Small intestine (tissue), 7 donors: ENCODE data around the gene SLC66A3. TPM values are rescaled to one million over a fixed set of nuclear protein-coding genes. Genes with fewer than 3 reads are reported as not detected.

Source experiments
- DNase-seq, 2 donors: peaks; one replicate each; pipeline versions ENCODE4 v3.0.0 to v3.0.0-alpha.2; 2013
- FAIRE-seq: peaks from 2 replicates; lab custom pipeline; 2012; peaks lifted over from hg19 to GRCh38; lab: Jason Lieb, UNC
- H3K27ac ChIP-seq, 3 donors: one replicate each; pipeline ENCODE4 v1.5.1; 2013; ENCODE audit warnings: low read length in 2 of 3, mild to moderate bottlenecking in 2 of 3, control low read depth in 1 of 3, inconsistent platforms in 1 of 3, low read depth in 1 of 3, moderate library complexity in 1 of 3
- H3K27me3 ChIP-seq, 3 donors: one replicate each; pipeline ENCODE4 v1.6.1; 2013; ENCODE audit warnings: low read length in 3 of 3, inconsistent platforms in 1 of 3; ENCODE audit not compliant: control insufficient read depth in 3 of 3, insufficient read depth in 3 of 3
- H3K36me3 ChIP-seq, 3 donors: one replicate each; pipeline ENCODE4 v1.6.1; 2013; ENCODE audit warnings: low read length in 3 of 3, inconsistent platforms in 1 of 3, low read depth in 1 of 3, mild to moderate bottlenecking in 1 of 3, moderate library complexity in 1 of 3; ENCODE audit not compliant: control insufficient read depth in 3 of 3, insufficient read depth in 2 of 3
- H3K4me1 ChIP-seq, 3 donors: one replicate each; pipeline ENCODE4 v1.6.1; 2013; ENCODE audit warnings: low read length in 2 of 3, inconsistent platforms in 1 of 3, low read depth in 1 of 3, mild to moderate bottlenecking in 1 of 3, moderate library complexity in 1 of 3; ENCODE audit not compliant: control insufficient read depth in 3 of 3, insufficient read depth in 2 of 3
- H3K4me3 ChIP-seq, 3 donors: one replicate each; pipeline ENCODE4 v1.5.1; 2013; ENCODE audit warnings: low read length in 3 of 3, control low read depth in 1 of 3, inconsistent platforms in 1 of 3, low read depth in 1 of 3, mild to moderate bottlenecking in 1 of 3, moderate library complexity in 1 of 3
- H3K9me3 ChIP-seq, 2 donors: one replicate each; pipeline ENCODE4 v1.6.1; 2013; ENCODE audit warnings: low read depth in 1 of 2, low read length in 1 of 2; ENCODE audit not compliant: control insufficient read depth in 2 of 2, insufficient read depth in 1 of 2
- WGBS, 3 donors: extraction: QIAGEN DNeasy Blood & Tissue Kit; methylation state at CpG; one replicate each; pipeline ENCODE4 v1.1.7; 2013; 5-methylcytosine and 5-hydroxymethylcytosine counted together
- polyA plus RNA-seq, 4 donors: library from polyadenylated mRNA; stranded (reverse) in 3 of 4; unstranded in 1 of 4; fragments of 200-250 nt in 3 of 4; fragments of 120-200 nt in 1 of 4; gene quantifications; one replicate each; pipeline versions ENCODE4 v1.2.1 to v1.2.3, GENCODE V29; 2013
- donor health status: healthy with polysubstance abuse.
- donor health status: control.
- donor health status: control.
- donor health status: Bipolar disorder and iron deficiency.
- donor health status: healthy.

Gene SLC66A3
- polyA plus RNA-seq, 4 donors, result 2.5 to 14.9 (median 13.5) TPM

GRCh38 chr2:11142987-11143386 is 12.3 kb upstream of the SLC66A3 start:
- Histone ChIP-seq H3K4me1 (no peaks in the 10 kb centered on the region), H3K9me3 (peaks cover 0 to 8% of the 10 kb centered on the region in 2 donors), H3K27me3 (peaks cover 0 to 3% (median 0%) of the 10 kb centered on the region in 3 donors), H3K27ac (no peak overlapping the region), H3K36me3 (no peaks in the 10 kb centered on the region), H3K4me3 (no peak overlapping the region)
- FAIRE-seq, result no peak
- no peak for DNase-seq
- 78 to 86% (median 79%) methylated on average over 6 of the region's 6 CpGs for WGBS, 3 donors

GRCh38 chr2:11144077-11144737 is 11.1 kb upstream of the SLC66A3 start:
- no peak overlapping the region for H3K27ac ChIP-seq
- WGBS, 3 donors, result 73 to 80% (median 77%) methylated on average over 7 of the region's 7 CpGs
- H3K36me3 ChIP-seq, result no peaks in the 10 kb centered on the region
- peaks cover 0 to 8% of the 10 kb centered on the region in 2 donors for H3K9me3 ChIP-seq
- no peak for FAIRE-seq
- H3K4me3 ChIP-seq, result no peak overlapping the region
- H3K4me1 ChIP-seq, result no peaks in the 10 kb centered on the region
- H3K27me3 ChIP-seq, result peaks cover 0 to 3% (median 0%) of the 10 kb centered on the region in 3 donors
- DNase-seq, result no peak

- H3K36me3 ChIP-seq, result no peaks in the 10 kb centered on the region
- FAIRE-seq (no peak), DNase-seq (no peak)
- H3K4me1 ChIP-seq, result no peaks in the 10 kb centered on the region
- H3K9me3 ChIP-seq, result peaks cover 0 to 8% of the 10 kb centered on the region in 2 donors
- H3K4me3 ChIP-seq, result no peak overlapping the region
- H3K27ac ChIP-seq, result no peak overlapping the region
- H3K27me3 ChIP-seq, result peaks cover 0 to 3% (median 0%) of the 10 kb centered on the region in 3 donors
- WGBS, 3 donors, result 85 to 88% (median 85%) methylated on average over 6 of the region's 6 CpGs
Measured at GRCh38 chr2:11144738-11145079, 10.6 kb upstream of the SLC66A3 start.

- Histone ChIP-seq H3K27me3 (peaks cover 0 to 3% (median 0%) of the 10 kb centered on the region in 3 donors), H3K36me3 (no peaks in the 10 kb centered on the region), H3K4me3 (no peak overlapping the region), H3K27ac (no peak overlapping the region), H3K9me3 (peaks cover 0 to 8% of the 10 kb centered on the region in 2 donors), H3K4me1 (no peaks in the 10 kb centered on the region)
- 78 to 84% (median 82%) methylated on average over 1 of the region's 1 CpG for WGBS, 3 donors
- no peak for FAIRE-seq
- no peak for DNase-seq
Measured at GRCh38 chr2:11145350-11145749, 9.9 kb upstream of the SLC66A3 start.

GRCh38 chr2:11146076-11146475 is 9.2 kb upstream of the SLC66A3 start:
- Histone ChIP-seq H3K27me3 (peaks cover 0 to 3% (median 0%) of the 10 kb centered on the region in 3 donors), H3K4me1 (no peaks in the 10 kb centered on the region), H3K9me3 (peaks cover 0 to 8% of the 10 kb centered on the region in 2 donors), H3K36me3 (no peaks in the 10 kb centered on the region), H3K27ac (no peak overlapping the region), H3K4me3 (no peak overlapping the region)
- DNase-seq, result no peak
- FAIRE-seq, result no peak
- WGBS, 3 donors, result 91 to 93% (median 91%) methylated on average over 3 of the region's 3 CpGs

- H3K4me1 ChIP-seq, result no peaks in the 10 kb centered on the region
- H3K27ac ChIP-seq, result no peak overlapping the region
- no peak for DNase-seq
- H3K4me3 ChIP-seq, result no peak overlapping the region
- peaks cover 0 to 3% (median 0%) of the 10 kb centered on the region in 3 donors for H3K27me3 ChIP-seq
- H3K36me3 ChIP-seq, result no peaks in the 10 kb centered on the region
- FAIRE-seq, result no peak
- peaks cover 0 to 8% of the 10 kb centered on the region in 2 donors for H3K9me3 ChIP-seq
- 30 to 31% (median 31%) methylated on average over 3 of the region's 3 CpGs for WGBS, 3 donors
Measured at GRCh38 chr2:11147263-11147662, 8.0 kb upstream of the SLC66A3 start.

GRCh38 chr2:11152591-11152990 is 2.7 kb upstream of the SLC66A3 start:
- Histone ChIP-seq H3K36me3 (no peaks in the 10 kb centered on the region), H3K4me1 (peaks cover 0 to 11% (median 5%) of the 10 kb centered on the region in 3 donors), H3K27ac (no peak overlapping the region), H3K9me3 (no peaks in the 10 kb centered on the region), H3K4me3 (no peak overlapping the region), H3K27me3 (peaks cover 0 to 11% (median 0%) of the 10 kb centered on the region in 3 donors)
- WGBS, 3 donors, result 90 to 93% (median 90%) methylated on average over 6 of the region's 6 CpGs
- DNase-seq, result no peak
- FAIRE-seq, result no peak

- peak overlapping the region in 2 of 3 donors; percentile 31 to 67 for H3K4me3 ChIP-seq
- H3K4me1 ChIP-seq, result peaks cover 0 to 11% (median 5%) of the 10 kb centered on the region in 3 donors
- FAIRE-seq (no peak), DNase-seq (no peak)
- 50 to 57% (median 52%) methylated on average over 35 of the region's 35 CpGs for WGBS, 3 donors
- no peaks in the 10 kb centered on the region for H3K36me3 ChIP-seq
- peak overlapping the region; percentile 79 to 98 (median 96) for H3K27ac ChIP-seq
- H3K27me3 ChIP-seq, result peaks cover 0 to 11% (median 0%) of the 10 kb centered on the region in 3 donors
- no peaks in the 10 kb centered on the region for H3K9me3 ChIP-seq
Measured at GRCh38 chr2:11154016-11154922, 998 bp upstream of the SLC66A3 start.
